IMR-90 (cell line): ENCODE data around the gene TRIM66. TPM values are rescaled to one million over a fixed set of nuclear protein-coding genes. Genes with fewer than 3 reads are reported as not detected.

Source experiments
- ATAC-seq: fragments of 200-7000 bp; cut with Tn5 transposase; 2 replicates; pipeline ENCODE4 v1.9.1; 2020; ENCODE audit warnings: low read depth, mild to moderate bottlenecking, moderate library complexity
- BruUV-seq: library from RNA; stranded (reverse); fragments of 400-500 nt; replicated peaks from 2 replicates; lab custom pipeline; 2021; lab: Mats Ljungman, UMichigan
- CTCF ChIA-PET: fragments of 300-600 bp; formaldehyde crosslinking; extraction: SDS; loops from one replicate; lab custom pipeline; 2021; ENCODE audit warnings: antibody characterized with exemption; lab: Yijun Ruan, JAX
- POLR2A ChIA-PET: fragments of 300-600 bp; sonication (Branson Sonifier 250); formaldehyde crosslinking; loops from one replicate; lab custom pipeline; 2022; ENCODE audit warnings: antibody characterized with exemption; ENCODE audit not compliant: unreplicated experiment; lab: Charles Lee
- DNase-seq: peaks from one replicate; pipeline ENCODE4 v3.0.0; 2013
- H2AFZ ChIP-seq: replicated peaks from 2 replicates; pipeline ENCODE3; 2013; ENCODE audit warnings: low read length, mild to moderate bottlenecking; ENCODE audit not compliant: poor library complexity
- H2AK5ac ChIP-seq: 2 replicates; pipeline ENCODE4 v1.6.1; 2013; ENCODE audit warnings: low read depth, low read length, inconsistent platforms
- H2AK9ac ChIP-seq: replicated peaks from 2 replicates; pipeline ENCODE3; 2013; ENCODE audit warnings: mild to moderate bottlenecking, low read depth, low read length, moderate library complexity; ENCODE audit not compliant: poor library complexity
- H2BK120ac ChIP-seq: 2 replicates; pipeline ENCODE4 v1.6.1; 2013; ENCODE audit warnings: low read depth, low read length, inconsistent platforms
- H2BK15ac ChIP-seq: 3 replicates; pipeline ENCODE4 v1.6.1; 2013; ENCODE audit warnings: low read depth, low read length, inconsistent platforms
- H2BK20ac ChIP-seq: 2 replicates; pipeline ENCODE4 v1.6.1; 2013; ENCODE audit warnings: low read depth, mild to moderate bottlenecking, inconsistent platforms, low read length, moderate library complexity
- H2BK5ac ChIP-seq: 2 replicates; pipeline ENCODE4 v1.6.1; 2013; ENCODE audit warnings: mild to moderate bottlenecking, low read depth, low read length, inconsistent platforms; ENCODE audit not compliant: poor library complexity, severe bottlenecking
- H3K14ac ChIP-seq: replicated peaks from 2 replicates; pipeline ENCODE4 v1.6.1; 2013; ENCODE audit warnings: low read depth, low read length, inconsistent platforms
- H3K18ac ChIP-seq: 2 replicates; pipeline ENCODE4 v1.6.1; 2013; ENCODE audit warnings: low read depth, low read length, control low read depth
- H3K23ac ChIP-seq: 2 replicates; pipeline ENCODE4 v1.6.1; 2013; ENCODE audit warnings: low read depth, low read length, inconsistent platforms
- H3K27ac ChIP-seq: 2 replicates; pipeline ENCODE4 v1.5.1; 2013; ENCODE audit warnings: mild to moderate bottlenecking, control low read depth, low read length; ENCODE audit not compliant: insufficient read depth
- H3K27me3 ChIP-seq: 2 replicates; pipeline ENCODE4 v1.6.1; 2013; ENCODE audit warnings: low read length; ENCODE audit not compliant: control insufficient read depth, insufficient read depth
- H3K36me3 ChIP-seq: 2 replicates; pipeline ENCODE4 v1.6.1; 2013; ENCODE audit warnings: low read length, mixed read lengths; ENCODE audit not compliant: control insufficient read depth, insufficient read depth
- H3K4ac ChIP-seq: 2 replicates; pipeline ENCODE4 v1.6.1; 2013; ENCODE audit warnings: low read depth, low read length, inconsistent platforms
- H3K4me1 ChIP-seq: 2 replicates; pipeline ENCODE4 v1.6.1; 2013; ENCODE audit warnings: low read length, mixed read lengths; ENCODE audit not compliant: control insufficient read depth, insufficient read depth
- H3K4me2 ChIP-seq: 2 replicates; pipeline ENCODE4 v1.6.1; 2013; ENCODE audit warnings: low read depth, mild to moderate bottlenecking, control low read depth, low read length, moderate library complexity
- H3K4me3 ChIP-seq: 2 replicates; pipeline ENCODE4 v1.5.1; 2013; ENCODE audit warnings: low read depth, mild to moderate bottlenecking, control low read depth, low read length, moderate library complexity; ENCODE audit not compliant: insufficient read depth
- H3K56ac ChIP-seq: 2 replicates; pipeline ENCODE4 v1.6.1; 2013; ENCODE audit warnings: low read length, inconsistent platforms; ENCODE audit not compliant: insufficient read depth; ENCODE audit errors: extremely low read depth
- H3K79me1 ChIP-seq, 2 experiments: 2 replicates each; pipeline ENCODE4 v1.6.1; 2013; ENCODE audit warnings: low read length in 2 of 2, inconsistent platforms in 1 of 2, low read depth in 1 of 2
- H3K9ac ChIP-seq: 2 replicates; pipeline ENCODE4 v1.6.1; 2013; ENCODE audit warnings: low read depth, low read length, control low read depth
- H3K9me1 ChIP-seq: 2 replicates; pipeline ENCODE4 v1.6.1; 2013; ENCODE audit warnings: low read length, inconsistent platforms; ENCODE audit not compliant: insufficient read depth
- H3K9me3 ChIP-seq: 2 replicates; pipeline ENCODE4 v1.6.1; 2013; ENCODE audit warnings: low read length; ENCODE audit not compliant: control insufficient read depth, insufficient read depth
- H4K20me1 ChIP-seq: 2 replicates; pipeline ENCODE4 v1.6.1; 2013; ENCODE audit warnings: low read length, inconsistent platforms; ENCODE audit not compliant: insufficient read depth
- H4K5ac ChIP-seq: 2 replicates; pipeline ENCODE4 v1.6.1; 2013; ENCODE audit warnings: mild to moderate bottlenecking, low read depth, low read length, control low read depth
- H4K8ac ChIP-seq, 2 experiments: 2 replicates each; pipeline ENCODE4 v1.6.1; 2013; ENCODE audit warnings: low read depth in 2 of 2, low read length in 2 of 2, control low read depth in 1 of 2, inconsistent platforms in 1 of 2
- H4K91ac ChIP-seq: 2 replicates; pipeline ENCODE4 v1.6.1; 2013; ENCODE audit warnings: low read depth, low read length, inconsistent platforms; ENCODE audit not compliant: insufficient read depth
- BHLHE40 ChIP-seq: fragments of 150-350 bp; IDR thresholded peaks from 2 replicates; pipeline ENCODE4 v1.6.1; 2016; ENCODE audit warnings: mild to moderate bottlenecking, low read depth, low read length
- CEBPB ChIP-seq: IDR thresholded peaks from 2 replicates; pipeline ENCODE4 v1.6.1; 2012; ENCODE audit warnings: low read depth, low read length, improper control_type of control experiment
- CHD1 ChIP-seq: IDR thresholded peaks from 2 replicates; pipeline ENCODE4 v1.6.1; 2012; ENCODE audit warnings: low read depth, low read length, improper control_type of control experiment
- ELK1 ChIP-seq: fragments of 150-350 bp; IDR thresholded peaks from 2 replicates; pipeline ENCODE4 v1.6.1; 2016; ENCODE audit warnings: low read depth, mild to moderate bottlenecking, low read length, moderate library complexity, borderline replicate concordance
- FOS ChIP-seq: fragments of 150-350 bp; IDR thresholded peaks from 2 replicates; pipeline ENCODE4 v1.6.1; 2016; ENCODE audit warnings: low read depth, low read length
- MAFK ChIP-seq: IDR thresholded peaks from 2 replicates; pipeline ENCODE4 v1.6.1; 2012; ENCODE audit warnings: low read depth, low read length, improper control_type of control experiment
- MAZ ChIP-seq: IDR thresholded peaks from 2 replicates; pipeline ENCODE4 v1.6.1; 2012; ENCODE audit warnings: low read depth, mild to moderate bottlenecking, low read length, improper control_type of control experiment, moderate library complexity, borderline replicate concordance
- MXI1 ChIP-seq: IDR thresholded peaks from 2 replicates; pipeline ENCODE4 v1.6.1; 2012; ENCODE audit warnings: low read depth, mild to moderate bottlenecking, low read length, moderate library complexity, borderline replicate concordance
- NFE2L2 ChIP-seq: fragments of 150-350 bp; IDR thresholded peaks from 2 replicates; pipeline ENCODE4 v1.6.1; 2016; ENCODE audit warnings: low read depth, mild to moderate bottlenecking, low read length
- POLR2A ChIP-seq: IDR thresholded peaks from 2 replicates; pipeline ENCODE4 v1.6.1; 2012; ENCODE audit warnings: mild to moderate bottlenecking, low read depth, low read length
- RAD21 ChIP-seq: IDR thresholded peaks from 2 replicates; pipeline ENCODE4 v1.6.1; 2012; ENCODE audit warnings: low read length, improper control_type of control experiment
- RCOR1 ChIP-seq: IDR thresholded peaks from 2 replicates; pipeline ENCODE4 v1.6.1; 2012; ENCODE audit warnings: mild to moderate bottlenecking, low read length, improper control_type of control experiment; ENCODE audit not compliant: insufficient replicate concordance
- RFX5 ChIP-seq: IDR thresholded peaks from 2 replicates; pipeline ENCODE4 v1.8.0; 2012; ENCODE audit warnings: low read depth, mild to moderate bottlenecking, low read length, moderate library complexity
- SMC3 ChIP-seq: fragments of 150-350 bp; IDR thresholded peaks from 2 replicates; pipeline ENCODE4 v1.6.1; 2016; ENCODE audit warnings: low read depth, mild to moderate bottlenecking, antibody characterized with exemption, low read length, moderate library complexity
- USF2 ChIP-seq: fragments of 150-350 bp; IDR thresholded peaks from 2 replicates; pipeline ENCODE4 v1.6.1; 2017; ENCODE audit warnings: mild to moderate bottlenecking, antibody characterized with exemption, low read length, low read depth
- dilution Hi-C: fragments of 300-500 bp; cut with HindIII; formaldehyde crosslinking; loops from one replicate; pipeline ENCODE4 v1.14.3; 2018; ENCODE audit warnings: low sequenced_read_pairs; ENCODE audit not compliant: unreplicated experiment
- in situ Hi-C: fragments of 300-500 bp; cut with MboI; formaldehyde crosslinking; loops from 3 replicates; pipeline ENCODE4 v1.14.3; 2019; ENCODE audit warnings: low sequenced_read_pairs, inconsistent platforms, mixed read lengths
- intact Hi-C: fragments of 100-400 bp; cut with micrococcal nuclease; formaldehyde crosslinking; loops from 2 replicates; pipeline ENCODE4 v1.10.0; 2022
- polyA plus RNA-seq, 3 experiments: library from polyadenylated mRNA; depleted of rRNA; stranded (reverse); fragments of >200 nt; gene quantifications; 2 replicates each; pipeline ENCODE4 v1.2.3, GENCODE V29; 2012; ENCODE audit warnings: low replicate concordance in 1 of 3
- total RNA-seq: library from RNA; depleted of rRNA; stranded (reverse); fragments of >200 nt; gene quantifications from 2 replicates; pipeline ENCODE4 v1.2.3, GENCODE V29; 2012
- TF ChIP-seq, protein P1 (sequence below): conservative IDR thresholded peaks from 2 replicates; pipeline ENCODE4 v1.5.1; 2012; ENCODE audit warnings: mild to moderate bottlenecking, low read depth, low read length, improper control_type of control experiment

Gene TRIM66
- total and polyA plus RNA-seq, 2 of the 4 experiments (the other 2 are of a cell fraction) = 4.4 to 5.0 TPM

DNA sequence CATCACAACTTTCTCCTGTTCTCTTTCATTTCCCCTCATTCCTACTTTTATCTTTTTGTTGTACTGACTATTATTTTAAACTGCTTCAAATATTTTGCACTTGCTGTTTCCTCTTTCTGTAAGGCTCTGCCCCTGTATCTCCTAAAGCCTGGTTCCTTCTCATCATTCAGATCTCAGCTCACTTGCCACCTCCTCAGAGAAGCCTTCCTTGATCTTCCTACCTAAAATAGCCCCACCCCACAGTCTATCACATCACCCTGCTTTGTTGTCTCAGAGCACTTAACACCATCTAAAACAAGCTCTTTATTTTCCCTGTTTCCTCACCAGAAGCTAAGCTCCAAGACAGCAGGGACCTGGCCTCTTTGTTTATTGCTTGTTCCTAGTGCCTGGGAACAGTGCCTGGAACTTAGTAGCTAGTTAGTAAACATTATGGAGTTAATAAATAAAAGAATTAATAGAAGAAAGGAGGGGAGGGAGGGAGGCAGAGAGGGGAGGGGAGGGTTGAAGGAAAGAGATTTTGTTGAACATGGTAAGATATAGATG, 85.9 kb downstream of the TRIM66 start:
- BruUV-seq = no TSS peak
- TF ChIP-seq NFE2L2 (no peak), MAZ (no peak), SMC3 (no peak), CHD1 (no peak), ELK1 (no peak), USF2 (no peak), RFX5 (no peak), MXI1 (no peak), CEBPB (no peak), FOS (no peak), POLR2A (no peak), RAD21 (no peak), MAFK (no peak), RCOR1 (no peak), BHLHE40 (no peak)
- TF ChIP-seq, protein P1, sequence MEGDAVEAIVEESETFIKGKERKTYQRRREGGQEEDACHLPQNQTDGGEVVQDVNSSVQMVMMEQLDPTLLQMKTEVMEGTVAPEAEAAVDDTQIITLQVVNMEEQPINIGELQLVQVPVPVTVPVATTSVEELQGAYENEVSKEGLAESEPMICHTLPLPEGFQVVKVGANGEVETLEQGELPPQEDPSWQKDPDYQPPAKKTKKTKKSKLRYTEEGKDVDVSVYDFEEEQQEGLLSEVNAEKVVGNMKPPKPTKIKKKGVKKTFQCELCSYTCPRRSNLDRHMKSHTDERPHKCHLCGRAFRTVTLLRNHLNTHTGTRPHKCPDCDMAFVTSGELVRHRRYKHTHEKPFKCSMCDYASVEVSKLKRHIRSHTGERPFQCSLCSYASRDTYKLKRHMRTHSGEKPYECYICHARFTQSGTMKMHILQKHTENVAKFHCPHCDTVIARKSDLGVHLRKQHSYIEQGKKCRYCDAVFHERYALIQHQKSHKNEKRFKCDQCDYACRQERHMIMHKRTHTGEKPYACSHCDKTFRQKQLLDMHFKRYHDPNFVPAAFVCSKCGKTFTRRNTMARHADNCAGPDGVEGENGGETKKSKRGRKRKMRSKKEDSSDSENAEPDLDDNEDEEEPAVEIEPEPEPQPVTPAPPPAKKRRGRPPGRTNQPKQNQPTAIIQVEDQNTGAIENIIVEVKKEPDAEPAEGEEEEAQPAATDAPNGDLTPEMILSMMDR = no peak
- Histone ChIP-seq H3K4me3 (no peak overlapping the region), H4K5ac (no peak overlapping the region), H2AFZ (no peak overlapping the region), H2BK120ac (no peak overlapping the region), H3K14ac (no peak overlapping the region), H3K79me1 (no peaks in the 10 kb centered on the region), H3K9me1 (no peaks in the 10 kb centered on the region), H3K27me3 (peaks cover 2% of the 10 kb centered on the region; the same call in 1 of the 2 replicates), H2AK9ac (no peak overlapping the region), H3K9me3 (no peaks in the 10 kb centered on the region), H3K4me2 (no peak overlapping the region), H4K20me1 (no peaks in the 10 kb centered on the region), H3K36me3 (no peaks in the 10 kb centered on the region), H3K4ac (no peak overlapping the region), H3K23ac (no peak overlapping the region), H3K9ac (no peak overlapping the region), H4K91ac (no peak overlapping the region), H3K18ac (no peak overlapping the region), H2AK5ac (no peak overlapping the region), H4K8ac (no peak overlapping the region; a peak in 1 of 4 replicates), H2BK15ac (no peak overlapping the region), H2BK20ac (no peak overlapping the region), H3K4me1 (peaks cover 5% of the 10 kb centered on the region), H2BK5ac (no peak overlapping the region), H3K27ac (no peak overlapping the region), H3K56ac (no peak overlapping the region)
- CTCF ChIA-PET = interaction anchor here (0.6 to 1.1 kb wide), 4 partner anchors 13 to 622 kb away, joined by 3 to 6 read pairs (median 4); no protein-coding TSS in a partner anchor
- dilution Hi-C loops (no loop called here), in situ Hi-C loops (no loop called here), intact Hi-C loops (no loop called here)
- ATAC-seq = no peak
- no peak for DNase-seq
- POLR2A ChIA-PET = no interaction called here
